ENCODE measurements around the gene OR52E8. TPM values are rescaled to one million over a fixed set of nuclear protein-coding genes. Genes with fewer than 3 reads are reported as not detected.

The OR52E8 gene
- total RNA-seq (not detected), polyA plus RNA-seq (not detected)
- long read RNA-seq, donor 1: 0 reads
- long read RNA-seq, donor 2: 0 reads
- long read RNA-seq, donor 3: 0 reads
- long read RNA-seq, donor 4: 0 reads
- long read RNA-seq, donor 5: 0 reads
- long read RNA-seq, donor 6: 0 reads
- long read RNA-seq, donor 7: 0 reads
- long read RNA-seq, donor 8: 0 reads
- long read RNA-seq, donor 9: 0 reads
- long read RNA-seq, donor 10: 0 reads

- TF ChIP-seq EP300 (IDR thresholded peaks at IDR 0.05) (no peak), CTCF (IDR thresholded peaks at IDR 0.05) (no peak), POLR2A (IDR thresholded peaks at IDR 0.05) (no peak), POLR2AphosphoS5 (IDR thresholded peaks at IDR 0.05) (no peak)
- Histone ChIP-seq H3K36me3 (no peaks in the 10 kb centered on the region), H3K4me1 (no peaks in the 10 kb centered on the region), H3K27ac (no peak within 1 kb of the TSS), H3K4me3 (no peak within 1 kb of the TSS), H3K27me3 (no peaks in the 10 kb centered on the region), H3K9me3 (peaks cover 0 to 6% (median 0%) of the 10 kb centered on the region in 4 donors)
- intact Hi-C loops (cut with DNase I; ENCODE audit: low total_unique reads): no loop called here
- WGBS, 5 donors: 85 to 98% (median 95%) methylated on average over 3 of the region's 3 CpGs
- DNase-seq: no peak
Measured at GRCh38 chr11:5857590-5857989, at the start of gene OR52E8. Gene OR52E8 (minus strand): TSS chr11:5857690. CDS start chr11:5857690, 0 bp downstream.

GRCh38 chr11:5899534-5899933 is 42.0 kb upstream of the OR52E8 start:
- no peak overlapping the region for H3K27ac ChIP-seq
- 71 to 84% (median 81%) methylated on average over 2 of the region's 2 CpGs for WGBS, 5 donors
- H3K27me3 ChIP-seq: no peaks in the 10 kb centered on the region
- H3K36me3 ChIP-seq: no peaks in the 10 kb centered on the region
- DNase-seq: no peak
- intact Hi-C loops (cut with DNase I; ENCODE audit: low total_unique reads): no loop called here
- H3K4me3 ChIP-seq: no peak overlapping the region
- H3K9me3 ChIP-seq: no peaks in the 10 kb centered on the region
- TF ChIP-seq EP300 (IDR thresholded peaks at IDR 0.05): no peak
- TF ChIP-seq POLR2A (IDR thresholded peaks at IDR 0.05): no peak
- no peak for TF ChIP-seq POLR2AphosphoS5 (IDR thresholded peaks at IDR 0.05)
- no peak for TF ChIP-seq CTCF (IDR thresholded peaks at IDR 0.05)
- no peaks in the 10 kb centered on the region for H3K4me1 ChIP-seq

GRCh38 chr11:5892908-5893307 is 35.4 kb upstream of the OR52E8 start, which contains the start of gene OR52E5:
Gene OR52E5 (plus strand): TSS chr11:5893208. CDS start chr11:5900777, 7,569 bp downstream.
- Histone ChIP-seq H3K27me3 (no peaks in the 10 kb centered on the region), H3K4me1 (no peaks in the 10 kb centered on the region), H3K36me3 (no peaks in the 10 kb centered on the region), H3K27ac (no peak within 1 kb of the TSS), H3K4me3 (no peak within 1 kb of the TSS), H3K9me3 (no peaks in the 10 kb centered on the region)
- DNase-seq: no peak
- intact Hi-C loops (cut with DNase I; ENCODE audit: low total_unique reads): no loop called here
- TF ChIP-seq POLR2AphosphoS5 (IDR thresholded peaks at IDR 0.05) (no peak), EP300 (IDR thresholded peaks at IDR 0.05) (no peak), CTCF (IDR thresholded peaks at IDR 0.05) (no peak), POLR2A (IDR thresholded peaks at IDR 0.05) (no peak)
- 77 to 91% (median 87%) methylated on average over 3 of the region's 3 CpGs for WGBS, 5 donors

GRCh38 chr11:5891216-5891800 is 33.8 kb upstream of the OR52E8 start:
- no peaks in the 10 kb centered on the region for H3K4me1 ChIP-seq
- DNase-seq: no peak
- H3K27ac ChIP-seq: no peak overlapping the region
- intact Hi-C loops (cut with DNase I; ENCODE audit: low total_unique reads): no loop called here
- H3K4me3 ChIP-seq: no peak overlapping the region
- WGBS, 5 donors: 53 to 67% (median 61%) methylated on average over 4 of the region's 4 CpGs
- TF ChIP-seq CTCF (IDR thresholded peaks at IDR 0.05): peak in 2 of 7 experiments; percentile 10 to 37
- TF ChIP-seq POLR2AphosphoS5 (IDR thresholded peaks at IDR 0.05): no peak
- H3K9me3 ChIP-seq: no peaks in the 10 kb centered on the region
- no peaks in the 10 kb centered on the region for H3K27me3 ChIP-seq
- H3K36me3 ChIP-seq: no peaks in the 10 kb centered on the region
